Activated T-cell treated with anti-CD3 and anti-CD28 coated beads, Interleukin-2, amount 50 U/mL, for 24 hours (primary cell): ENCODE results near the gene SLAMF6.

ENCODE experiments used
- DNase-seq: peaks from one replicate; pipeline ENCODE4 v3.0.0-alpha.2; 2020
- H3K27ac Mint-ChIP-seq: 2 replicates; pipeline ENCODE4 v1.8.0; 2020; ENCODE audit warnings: mild to moderate bottlenecking, mixed read lengths
- H3K27me3 Mint-ChIP-seq: 2 replicates; pipeline ENCODE4 v1.8.0; 2020; ENCODE audit warnings: mixed read lengths
- H3K36me3 Mint-ChIP-seq: 2 replicates; pipeline ENCODE4 v1.8.0; 2020; ENCODE audit warnings: low read depth, mixed read lengths
- H3K4me1 Mint-ChIP-seq: 2 replicates; pipeline ENCODE4 v1.8.0; 2020; ENCODE audit warnings: low read depth, mixed read lengths
- H3K4me3 Mint-ChIP-seq: 2 replicates; pipeline ENCODE4 v1.8.0; 2020; ENCODE audit warnings: mild to moderate bottlenecking, moderate library complexity, mixed read lengths
- H3K9me3 Mint-ChIP-seq: 2 replicates; pipeline ENCODE4 v1.8.0; 2020; ENCODE audit warnings: mixed read lengths

The SLAMF6 gene

DNA sequence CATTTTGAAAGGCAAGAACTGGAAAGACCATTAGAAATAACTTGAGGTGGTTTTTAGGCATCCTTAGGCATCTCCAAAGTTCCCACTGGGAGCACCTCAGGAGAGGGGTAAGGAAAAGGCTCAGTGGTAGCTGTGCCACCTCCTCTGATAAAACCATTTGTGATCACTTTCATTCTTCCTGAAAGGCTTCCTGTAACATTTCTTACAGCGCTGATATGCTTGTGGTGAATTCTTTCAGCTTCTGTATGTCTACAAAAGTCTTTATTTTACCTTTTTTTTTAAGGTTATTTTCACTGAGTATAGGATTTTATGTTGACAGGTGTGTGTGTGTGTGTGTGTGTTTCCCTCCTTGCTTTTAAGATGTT, 67.9 kb downstream of the SLAMF6 start:
- H3K27ac Mint-ChIP-seq = peak overlapping the region; percentile 94
- H3K27me3 Mint-ChIP-seq = no peaks in the 10 kb centered on the region
- peaks cover 2% of the 10 kb centered on the region for H3K36me3 Mint-ChIP-seq
- DNase-seq = no peak
- no peaks in the 10 kb centered on the region for H3K9me3 Mint-ChIP-seq
- peaks cover 88% of the 10 kb centered on the region for H3K4me1 Mint-ChIP-seq
- H3K4me3 Mint-ChIP-seq = peak overlapping the region; percentile 4

DNA sequence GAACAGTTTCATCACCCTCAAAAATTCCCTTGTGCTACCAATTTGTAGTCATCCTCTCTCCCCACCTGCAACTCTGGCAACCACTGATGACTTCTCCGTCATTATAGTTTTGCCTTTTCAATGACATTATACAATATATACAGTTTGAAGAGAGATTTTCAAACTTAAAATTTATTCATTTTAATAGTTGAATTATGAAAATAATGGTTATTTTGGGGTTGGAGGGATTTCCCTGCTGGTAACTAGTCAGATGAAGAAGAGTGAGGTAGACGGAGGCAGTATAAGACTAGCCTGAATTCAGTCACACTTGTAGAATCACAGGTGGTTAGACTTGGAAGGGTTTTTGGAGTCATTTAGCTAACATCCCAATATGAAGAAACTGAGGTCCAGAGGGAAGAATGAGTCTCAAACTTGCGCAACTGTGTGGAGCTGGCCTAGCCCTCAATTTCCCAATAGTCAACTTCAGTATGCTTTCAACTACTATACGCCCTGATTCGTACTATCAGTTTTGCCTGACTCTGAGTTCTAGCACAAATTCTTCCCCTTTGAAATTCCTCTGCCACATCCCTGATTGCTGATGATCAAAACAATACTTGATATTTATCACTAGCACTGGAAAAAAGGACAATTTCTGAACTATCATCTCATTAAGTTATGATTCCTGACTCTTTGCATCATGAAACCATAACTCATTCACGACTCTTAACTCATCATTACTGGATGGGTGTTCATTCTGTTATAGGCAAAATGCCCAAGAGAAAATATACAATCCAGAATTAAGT, 68.5 kb downstream of the SLAMF6 start:
- H3K4me1 Mint-ChIP-seq = peaks cover 84% of the 10 kb centered on the region
- peak overlapping the region; percentile 94 for H3K27ac Mint-ChIP-seq
- peaks cover 2% of the 10 kb centered on the region for H3K36me3 Mint-ChIP-seq
- H3K9me3 Mint-ChIP-seq = no peaks in the 10 kb centered on the region
- no peak for DNase-seq
- H3K27me3 Mint-ChIP-seq = no peaks in the 10 kb centered on the region
- H3K4me3 Mint-ChIP-seq = peak overlapping the region; percentile 4

DNA sequence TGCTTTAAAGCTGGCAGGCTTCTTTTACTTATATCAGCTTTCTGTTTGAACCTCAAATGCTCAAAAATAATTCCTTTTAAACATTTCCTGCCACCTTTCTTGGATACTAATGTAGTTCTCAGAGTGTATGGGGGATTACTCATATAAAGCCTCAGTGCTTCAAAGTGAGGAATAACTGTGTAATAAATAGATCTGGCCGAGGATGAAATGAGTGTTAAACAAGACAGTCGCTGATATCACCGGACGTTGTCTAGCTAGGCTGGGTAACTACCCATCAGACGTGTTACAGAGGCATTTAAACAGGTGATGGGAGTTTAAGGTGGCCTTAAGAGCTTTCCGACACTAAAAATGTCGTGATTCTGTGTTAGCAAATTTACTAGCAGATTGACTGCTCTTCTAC, 69.6 kb downstream of the SLAMF6 start:
- H3K4me1 Mint-ChIP-seq = peaks cover 74% of the 10 kb centered on the region
- DNase-seq = no peak
- no peaks in the 10 kb centered on the region for H3K9me3 Mint-ChIP-seq
- peak overlapping the region; percentile 95 for H3K27ac Mint-ChIP-seq
- peaks cover 2% of the 10 kb centered on the region for H3K36me3 Mint-ChIP-seq
- no peaks in the 10 kb centered on the region for H3K27me3 Mint-ChIP-seq
- H3K4me3 Mint-ChIP-seq = peak overlapping the region; percentile 28

DNA sequence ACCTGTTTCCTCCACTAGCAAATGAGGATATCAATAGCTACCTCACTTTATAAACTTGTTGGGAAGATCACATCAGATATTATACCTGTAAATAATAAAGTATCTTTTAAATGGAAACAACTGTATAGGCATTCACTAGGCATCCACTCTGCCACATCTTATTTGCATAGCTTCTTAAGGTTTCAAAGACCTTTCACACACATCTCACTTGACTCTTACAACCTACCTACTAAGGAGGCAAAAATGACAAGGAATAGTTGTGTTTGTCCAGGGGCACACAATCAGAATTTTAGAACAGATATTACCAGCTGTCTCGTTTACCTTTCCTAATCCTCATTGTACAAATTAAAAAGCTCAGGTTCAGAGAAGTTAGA, 71.2 kb downstream of the SLAMF6 start:
- H3K27me3 Mint-ChIP-seq = no peaks in the 10 kb centered on the region
- peak overlapping the region; percentile 95 for H3K27ac Mint-ChIP-seq
- H3K9me3 Mint-ChIP-seq = no peaks in the 10 kb centered on the region
- peak overlapping the region; percentile 38 for H3K4me3 Mint-ChIP-seq
- peaks cover 2% of the 10 kb centered on the region for H3K36me3 Mint-ChIP-seq
- no peak for DNase-seq
- peaks cover 72% of the 10 kb centered on the region for H3K4me1 Mint-ChIP-seq

DNA sequence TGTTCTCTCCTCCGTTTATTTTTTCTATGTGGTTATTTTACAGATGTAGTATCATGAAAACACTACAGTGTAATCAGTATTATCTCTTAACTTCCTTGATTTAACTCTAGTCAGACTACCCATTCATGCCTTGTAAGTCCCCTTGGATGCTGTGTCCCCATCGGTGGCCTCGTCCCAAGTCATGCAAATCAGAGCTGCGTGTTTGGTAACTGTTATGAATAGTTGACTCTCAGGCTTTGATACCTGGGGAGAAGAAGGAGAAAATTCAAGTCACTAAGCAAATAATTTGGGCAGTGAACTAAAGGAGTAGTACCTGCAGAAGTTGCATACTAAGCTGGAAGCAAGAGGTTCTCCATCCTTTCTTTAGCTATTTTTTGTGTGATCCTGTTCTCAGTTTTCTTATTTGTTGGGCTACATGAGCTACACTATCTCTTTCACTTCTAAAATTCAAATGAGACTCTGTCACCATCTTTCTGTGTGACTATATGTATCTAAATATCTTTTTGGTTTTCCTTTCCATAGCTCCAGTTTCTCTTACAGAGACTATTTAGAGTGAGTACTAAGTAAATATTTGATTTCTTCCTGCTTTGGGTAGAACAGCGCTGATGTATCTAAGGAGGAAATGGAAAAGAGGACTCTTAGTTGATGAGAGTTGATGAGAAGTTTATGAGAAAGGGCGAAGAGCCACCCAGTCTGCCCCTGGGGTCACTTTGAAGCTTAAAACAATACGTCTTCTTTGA, 71.8 kb downstream of the SLAMF6 start:
- no peak for DNase-seq
- Mint-ChIP-seq H3K9me3 (no peaks in the 10 kb centered on the region), H3K4me1 (peaks cover 73% of the 10 kb centered on the region), H3K4me3 (peak overlapping the region; percentile 38), H3K36me3 (peaks cover 2% of the 10 kb centered on the region), H3K27me3 (no peaks in the 10 kb centered on the region), H3K27ac (peak overlapping the region; percentile 95)

GRCh38 chr1:160449494-160449893, 73.6 kb downstream of the SLAMF6 start:
- no peak overlapping the region for H3K4me3 Mint-ChIP-seq
- H3K27ac Mint-ChIP-seq = no peak overlapping the region
- peaks cover 62% of the 10 kb centered on the region for H3K4me1 Mint-ChIP-seq
- H3K36me3 Mint-ChIP-seq = peaks cover 2% of the 10 kb centered on the region
- no peaks in the 10 kb centered on the region for H3K9me3 Mint-ChIP-seq
- no peak for DNase-seq
- no peaks in the 10 kb centered on the region for H3K27me3 Mint-ChIP-seq

DNA sequence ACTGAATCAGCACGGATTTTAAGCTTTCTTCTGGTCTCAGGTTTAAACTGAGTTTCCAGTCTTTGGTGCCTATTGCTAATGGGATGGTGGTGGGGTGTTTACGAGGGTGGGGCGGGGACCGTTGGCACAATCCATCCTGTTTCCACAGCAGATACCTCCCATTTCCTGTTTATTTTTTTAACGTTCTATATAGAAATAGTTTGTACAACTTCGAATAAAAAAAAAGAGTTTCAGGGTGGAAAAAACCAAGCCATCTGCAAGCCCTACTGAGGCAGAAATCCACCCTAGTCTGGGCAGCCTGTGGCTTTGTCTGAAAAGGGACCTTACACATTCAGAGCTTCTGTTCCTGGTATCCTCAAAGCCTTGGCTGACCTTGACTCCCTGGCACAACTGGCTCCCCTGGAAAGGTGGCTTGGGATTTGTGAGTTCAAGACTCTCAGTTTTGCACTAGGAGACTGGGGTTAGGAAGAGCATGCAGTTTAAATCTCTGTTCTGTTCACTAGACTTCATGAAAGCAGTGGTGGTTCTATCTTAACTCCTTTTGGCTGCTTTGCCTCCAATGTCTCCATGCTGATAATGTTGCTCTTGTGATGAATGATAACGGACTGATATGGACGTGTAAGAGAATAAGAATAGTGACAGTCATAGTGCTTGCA, 76.0 kb downstream of the SLAMF6 start:
- Mint-ChIP-seq H3K4me1 (peaks cover 61% of the 10 kb centered on the region), H3K9me3 (no peaks in the 10 kb centered on the region), H3K4me3 (no peak overlapping the region), H3K27me3 (no peaks in the 10 kb centered on the region), H3K36me3 (no peaks in the 10 kb centered on the region), H3K27ac (peak overlapping the region; percentile 66)
- no peak for DNase-seq

DNA sequence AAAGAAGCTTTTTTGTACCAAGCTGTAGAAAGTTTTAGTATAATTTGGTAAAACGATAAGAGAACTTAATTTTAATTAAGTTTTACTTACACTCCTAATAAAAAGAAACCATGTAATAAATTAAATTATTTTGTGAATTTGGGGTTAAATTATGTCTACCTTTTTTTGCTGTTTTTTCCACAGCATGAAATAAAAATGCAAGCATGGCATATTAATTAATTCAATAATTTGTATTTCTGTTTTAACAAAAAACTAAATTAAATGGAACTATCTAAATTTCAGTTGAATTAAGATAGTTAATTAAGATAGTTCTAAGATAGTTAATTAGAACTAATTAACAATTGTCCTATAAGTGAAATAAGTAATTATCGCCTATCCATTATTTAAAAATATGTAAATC, 83.3 kb downstream of the SLAMF6 start:
- no peak for DNase-seq
- H3K27ac Mint-ChIP-seq = no peak overlapping the region
- no peaks in the 10 kb centered on the region for H3K27me3 Mint-ChIP-seq
- peaks cover 10% of the 10 kb centered on the region for H3K9me3 Mint-ChIP-seq
- H3K4me1 Mint-ChIP-seq = peaks cover 47% of the 10 kb centered on the region
- H3K4me3 Mint-ChIP-seq = no peak overlapping the region
- H3K36me3 Mint-ChIP-seq = peaks cover 3% of the 10 kb centered on the region

GRCh38 chr1:160438935-160439334, 84.1 kb downstream of the SLAMF6 start:
- no peak for DNase-seq
- Mint-ChIP-seq H3K4me3 (no peak overlapping the region), H3K27ac (peak overlapping the region; percentile 35), H3K27me3 (no peaks in the 10 kb centered on the region), H3K9me3 (peaks cover 18% of the 10 kb centered on the region), H3K36me3 (peaks cover 10% of the 10 kb centered on the region), H3K4me1 (peaks cover 47% of the 10 kb centered on the region)

DNA sequence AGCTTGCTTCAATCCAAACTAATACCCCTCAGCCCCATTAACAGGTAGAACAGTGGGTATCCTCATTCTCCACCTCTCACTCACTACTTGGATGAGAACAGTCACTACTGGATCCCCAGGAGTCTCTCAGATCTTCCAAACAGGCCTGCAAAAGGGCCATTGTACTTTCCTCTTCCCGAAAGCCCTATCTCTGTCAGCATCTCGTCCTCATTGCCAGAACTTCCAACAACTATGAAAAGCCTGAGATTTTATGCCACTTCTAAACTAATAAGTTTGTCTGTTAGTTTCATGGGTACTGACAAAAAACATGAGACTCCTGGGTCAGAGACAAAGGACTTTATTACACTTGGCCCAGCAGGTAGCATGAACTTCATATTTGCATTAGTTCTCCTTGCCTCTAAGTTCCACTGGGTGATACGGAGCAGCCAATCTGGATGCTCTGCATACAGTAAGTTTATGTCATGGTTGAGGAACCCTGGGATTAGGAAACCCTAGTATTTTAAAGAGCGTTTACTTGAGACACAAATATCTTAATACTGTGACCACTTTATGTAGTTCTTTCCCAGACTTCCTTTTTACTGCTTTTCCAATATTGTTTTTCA, 84.6 kb downstream of the SLAMF6 start:
- H3K27me3 Mint-ChIP-seq = no peaks in the 10 kb centered on the region
- peaks cover 47% of the 10 kb centered on the region for H3K4me1 Mint-ChIP-seq
- H3K36me3 Mint-ChIP-seq = peaks cover 14% of the 10 kb centered on the region
- peak overlapping the region; percentile 88 for H3K27ac Mint-ChIP-seq
- peak overlapping the region; percentile 68 for H3K4me3 Mint-ChIP-seq
- no peak for DNase-seq
- H3K9me3 Mint-ChIP-seq = peaks cover 22% of the 10 kb centered on the region

DNA sequence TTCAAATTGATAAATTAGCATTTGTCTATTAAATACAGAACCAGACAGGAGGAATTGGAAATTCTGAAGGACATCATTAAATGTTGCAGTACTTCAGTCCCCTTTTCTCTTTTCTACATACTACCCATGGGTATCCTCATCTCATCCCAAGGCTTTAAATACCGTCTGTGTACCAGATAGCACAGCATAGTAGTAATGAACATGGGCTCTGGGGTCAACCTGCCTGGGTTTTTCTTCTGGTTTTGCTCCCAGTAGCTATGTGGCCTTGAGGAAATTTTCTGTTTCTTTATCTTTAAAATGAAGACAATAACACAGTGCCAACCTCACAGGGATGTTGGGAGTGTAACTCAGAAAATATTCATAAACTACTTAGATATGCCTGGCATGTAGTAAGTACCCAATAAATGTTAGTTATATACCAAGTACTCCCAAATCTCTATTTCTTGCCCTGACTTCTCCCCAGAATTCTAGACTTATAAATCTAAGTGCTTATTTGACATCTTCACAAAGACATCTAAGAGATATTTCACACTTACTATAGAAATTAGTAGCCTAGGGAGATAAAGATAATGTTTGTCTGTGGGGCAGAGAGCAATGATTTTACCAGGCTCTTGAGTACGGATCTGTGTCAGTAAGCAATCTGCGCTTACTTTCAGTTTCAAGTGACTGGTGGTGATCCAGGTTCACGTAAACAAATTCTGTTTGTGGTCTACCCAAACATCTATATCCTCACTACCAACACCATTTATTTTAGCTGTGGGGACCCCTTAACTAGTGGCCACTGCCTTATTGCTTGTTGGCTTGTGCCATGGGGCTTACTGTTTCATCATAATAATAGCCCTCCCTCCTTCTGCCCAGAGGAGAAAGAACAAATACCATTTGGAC, 85.4 kb downstream of the SLAMF6 start:
- no peak for DNase-seq
- peaks cover 47% of the 10 kb centered on the region for H3K4me1 Mint-ChIP-seq

DNA sequence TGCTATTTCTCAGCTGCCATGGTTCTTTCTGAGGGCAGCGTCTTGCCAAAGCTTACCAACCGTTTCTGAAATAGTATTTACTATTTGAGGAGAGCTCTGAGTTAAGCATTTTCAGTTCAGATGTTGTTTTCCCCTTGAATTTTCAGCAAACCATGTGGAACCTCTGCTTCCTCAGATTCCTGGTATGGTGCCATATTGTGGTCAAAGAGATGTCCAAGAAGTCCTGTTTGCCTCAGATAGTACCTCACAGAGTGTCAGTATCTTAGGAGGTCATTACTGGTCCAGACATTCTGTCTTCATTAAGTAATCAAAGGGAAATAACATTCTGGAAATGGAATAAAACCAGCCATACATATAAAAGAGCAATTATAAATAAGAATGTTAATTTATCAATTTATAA, 86.1 kb downstream of the SLAMF6 start:
- Mint-ChIP-seq H3K9me3 (peaks cover 23% of the 10 kb centered on the region), H3K4me3 (no peak overlapping the region), H3K4me1 (peaks cover 54% of the 10 kb centered on the region), H3K27ac (peak overlapping the region; percentile 28), H3K36me3 (peaks cover 20% of the 10 kb centered on the region), H3K27me3 (no peaks in the 10 kb centered on the region)
- no peak for DNase-seq

More for the DNA sequence above, 85.4 kb downstream of the SLAMF6 start:
- peaks cover 23% of the 10 kb centered on the region for H3K9me3 Mint-ChIP-seq
- H3K27me3 Mint-ChIP-seq = no peaks in the 10 kb centered on the region
- H3K27ac Mint-ChIP-seq = peak overlapping the region; percentile 88
- peak overlapping the region; percentile 68 for H3K4me3 Mint-ChIP-seq
- H3K36me3 Mint-ChIP-seq = peaks cover 20% of the 10 kb centered on the region
